HEK293T (cell line): ENCODE measurements around the gene ZNF609.

Experiments used
- CTCF ChIA-PET: fragments of 350-600 bp; formaldehyde crosslinking; extraction: SDS; loops from one replicate; lab custom pipeline; 2021; ENCODE audit warnings: antibody characterized with exemption, inconsistent platforms; lab: Yijun Ruan, JAX
- POLR2A ChIA-PET: fragments of 350-600 bp; formaldehyde crosslinking; extraction: SDS; loops from one replicate; lab custom pipeline; 2020; ENCODE audit warnings: antibody characterized with exemption, inconsistent platforms; lab: Yijun Ruan, JAX
- DNase-seq: peaks from one replicate; pipeline ENCODE4 v3.0.0; 2012; ENCODE audit warnings: mixed read lengths; ENCODE audit errors: extremely low spot score
- ARNT ChIP-seq: fragments of 450-650 bp; IDR thresholded peaks from 2 replicates; pipeline ENCODE4 v1.6.1; 2017; ENCODE audit warnings: mild to moderate bottlenecking
- BHLHE40 ChIP-seq: fragments of 450-650 bp; IDR thresholded peaks from 2 replicates; pipeline ENCODE4 v1.6.1; 2016; ENCODE audit warnings: mild to moderate bottlenecking, moderate library complexity, borderline replicate concordance
- CTBP1 ChIP-seq: fragments of 450-650 bp; IDR thresholded peaks from 2 replicates; pipeline ENCODE4 v1.6.1; 2016; ENCODE audit warnings: borderline replicate concordance
- ELF4 ChIP-seq: fragments of 450-650 bp; IDR thresholded peaks from 2 replicates; pipeline ENCODE4 v1.6.1; 2017; ENCODE audit warnings: antibody characterized with exemption
- FOXA1 ChIP-seq: fragments of 450-650 bp; IDR thresholded peaks from 2 replicates; pipeline ENCODE4 v1.6.1; 2016; ENCODE audit warnings: mild to moderate bottlenecking
- FOXK2 ChIP-seq: fragments of 450-650 bp; IDR thresholded peaks from 2 replicates; pipeline ENCODE4 v1.6.1; 2016; ENCODE audit warnings: mild to moderate bottlenecking
- FOXM1 ChIP-seq: fragments of 450-650 bp; IDR thresholded peaks from 2 replicates; pipeline ENCODE4 v1.6.1; 2017; ENCODE audit warnings: mild to moderate bottlenecking, borderline replicate concordance
- HDGF ChIP-seq: fragments of 450-650 bp; IDR thresholded peaks from 2 replicates; pipeline ENCODE4 v1.6.1; 2017; ENCODE audit warnings: antibody characterized with exemption, borderline replicate concordance
- L3MBTL2 ChIP-seq: fragments of 450-650 bp; conservative IDR thresholded peaks from 2 replicates; pipeline ENCODE4 v1.6.1; 2016; ENCODE audit warnings: mild to moderate bottlenecking
- LEF1 ChIP-seq: fragments of 450-650 bp; IDR thresholded peaks from 2 replicates; pipeline ENCODE4 v1.6.1; 2017; ENCODE audit warnings: mild to moderate bottlenecking, borderline replicate concordance
- NFRKB ChIP-seq: fragments of 450-650 bp; IDR thresholded peaks from 2 replicates; pipeline ENCODE4 v1.6.1; 2016; ENCODE audit warnings: mild to moderate bottlenecking, moderate library complexity
- SP1 ChIP-seq: fragments of 450-650 bp; IDR thresholded peaks from 2 replicates; pipeline ENCODE4 v1.6.1; 2017
- SUZ12 ChIP-seq: fragments of 450-650 bp; IDR thresholded peaks from 2 replicates; pipeline ENCODE4 v1.6.1; 2016; ENCODE audit warnings: mild to moderate bottlenecking
- TF ChIP-seq, protein P1 (sequence below): fragments of 450-650 bp; IDR thresholded peaks from 2 replicates; pipeline ENCODE4 v1.6.1; 2016

The ZNF609 gene

GRCh38 chr15:64562003-64562640 is 101.7 kb downstream of the ZNF609 start:
- TF ChIP-seq ARNT, result no peak
- TF ChIP-seq BHLHE40, result no peak
- no peak for TF ChIP-seq NFRKB
- TF ChIP-seq FOXA1, result no peak
- POLR2A ChIA-PET, result no interaction called here
- DNase-seq, result no peak
- CTCF ChIA-PET, result no interaction called here

DNA sequence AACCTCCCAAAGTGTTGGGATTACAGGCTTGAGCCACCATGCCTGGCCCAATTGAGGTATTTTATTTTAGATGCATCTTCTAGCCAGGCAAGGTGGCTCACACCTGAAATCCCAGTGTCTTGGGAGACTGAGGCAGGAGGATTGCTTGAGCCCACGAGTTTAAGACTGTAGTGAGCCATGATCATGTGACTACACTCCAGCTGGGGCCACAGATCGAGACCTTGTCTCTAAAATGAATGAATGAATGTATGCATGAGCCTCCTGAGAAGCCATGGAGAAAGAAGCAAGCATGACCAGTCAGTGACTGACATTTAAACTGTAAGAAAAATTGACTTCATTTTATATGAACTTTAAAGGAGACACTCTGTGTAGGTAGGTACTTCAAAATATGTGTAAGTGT is 105.7 kb downstream of the ZNF609 start:
- DNase-seq, result no peak
- CTCF ChIA-PET, result interaction anchor here (1.3 kb wide), 1 partner anchor 23 kb away, joined by 3 read pairs; no protein-coding TSS in a partner anchor
- no peak for TF ChIP-seq ELF4
- TF ChIP-seq SUZ12, result no peak
- no peak for TF ChIP-seq HDGF
- no peak for TF ChIP-seq FOXK2
- TF ChIP-seq FOXA1, result no peak
- TF ChIP-seq CTBP1, result no peak
- POLR2A ChIA-PET, result no interaction called here

GRCh38 chr15:64566629-64567427 is 106.5 kb downstream of the ZNF609 start:
- TF ChIP-seq, protein P1, sequence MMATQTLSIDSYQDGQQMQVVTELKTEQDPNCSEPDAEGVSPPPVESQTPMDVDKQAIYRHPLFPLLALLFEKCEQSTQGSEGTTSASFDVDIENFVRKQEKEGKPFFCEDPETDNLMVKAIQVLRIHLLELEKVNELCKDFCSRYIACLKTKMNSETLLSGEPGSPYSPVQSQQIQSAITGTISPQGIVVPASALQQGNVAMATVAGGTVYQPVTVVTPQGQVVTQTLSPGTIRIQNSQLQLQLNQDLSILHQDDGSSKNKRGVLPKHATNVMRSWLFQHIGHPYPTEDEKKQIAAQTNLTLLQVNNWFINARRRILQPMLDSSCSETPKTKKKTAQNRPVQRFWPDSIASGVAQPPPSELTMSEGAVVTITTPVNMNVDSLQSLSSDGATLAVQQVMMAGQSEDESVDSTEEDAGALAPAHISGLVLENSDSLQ, result peak; percentile 75
- no peak for TF ChIP-seq NFRKB
- ChIA-PET POLR2A (no interaction called here), CTCF (interaction anchor here (0.5 to 1.3 kb wide), 2 partner anchors 22 to 66 kb away, joined by 3 read pairs; no protein-coding TSS in a partner anchor)
- peak; percentile 6 for DNase-seq

DNA sequence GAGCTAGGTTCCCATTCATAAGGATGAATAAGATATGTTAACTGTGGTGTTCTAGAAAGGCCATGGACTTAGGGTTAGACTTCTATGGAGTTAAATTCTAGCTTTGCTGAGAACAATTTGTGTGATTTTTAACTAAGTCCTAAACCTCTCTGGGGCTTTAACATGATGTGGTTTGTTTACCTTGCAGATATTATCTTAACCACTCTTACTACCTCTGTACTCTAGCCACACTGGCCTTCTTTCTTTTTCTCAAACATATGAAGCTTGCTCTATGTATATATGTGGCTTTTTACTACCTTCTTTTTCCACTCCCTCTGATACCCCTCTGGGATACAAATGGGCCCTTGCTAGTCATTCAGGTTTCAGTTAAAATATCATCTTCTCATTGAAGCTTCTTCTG is 108.4 kb downstream of the ZNF609 start:
- ChIA-PET CTCF (no interaction called here), POLR2A (no interaction called here)
- TF ChIP-seq FOXA1 (no peak), L3MBTL2 (no peak), ELF4 (no peak)
- DNase-seq, result no peak

DNA sequence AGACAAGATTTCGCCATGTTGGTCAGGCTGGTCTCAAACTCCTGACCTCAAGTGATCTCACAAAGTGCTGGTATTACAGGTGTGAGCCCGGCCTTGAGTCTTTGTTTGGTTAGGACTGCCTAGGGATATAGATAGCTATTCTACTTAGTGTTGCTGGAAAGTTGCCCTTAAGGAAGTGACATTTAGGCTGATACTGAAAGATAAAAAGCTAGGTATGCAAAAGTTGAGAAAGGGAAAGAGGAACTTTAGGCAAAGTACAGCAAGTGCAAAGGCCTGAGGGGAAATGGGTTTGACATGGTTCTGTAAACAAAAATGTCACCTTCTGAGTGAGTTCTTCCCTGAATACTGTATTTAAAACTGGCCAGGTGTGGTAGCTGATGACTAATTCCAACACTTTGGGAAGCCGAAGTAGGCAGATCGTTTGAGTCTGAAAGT is 111.5 kb downstream of the ZNF609 start:
- ChIA-PET CTCF (no interaction called here), POLR2A (no interaction called here)
- TF ChIP-seq SUZ12, result no peak
- TF ChIP-seq FOXK2, result no peak
- TF ChIP-seq BHLHE40, result no peak
- TF ChIP-seq CTBP1, result no peak
- TF ChIP-seq, protein P1, result no peak
- TF ChIP-seq ELF4, result no peak
- no peak for TF ChIP-seq SP1
- no peak for TF ChIP-seq NFRKB
- TF ChIP-seq L3MBTL2, result no peak
- no peak for DNase-seq

DNA sequence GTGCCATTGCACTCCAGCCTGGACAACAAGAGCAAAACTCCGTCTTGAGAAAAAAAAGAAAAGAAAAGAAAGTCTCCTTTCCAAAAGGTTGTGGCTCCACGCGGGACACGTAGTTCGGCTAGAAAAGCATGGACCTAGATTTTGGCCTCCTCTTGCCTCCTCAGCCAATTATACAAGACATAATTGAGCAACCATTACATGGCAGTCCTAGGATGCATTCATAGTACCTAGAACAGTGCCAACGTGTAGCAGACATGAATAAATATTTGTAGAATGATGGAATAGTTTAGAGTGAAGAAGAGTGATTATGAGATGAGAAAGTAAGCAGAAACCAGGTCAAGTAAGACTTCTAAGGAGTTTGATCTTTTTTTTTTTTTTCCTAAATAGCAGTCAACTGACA is 112.5 kb downstream of the ZNF609 start:
- ChIA-PET POLR2A (no interaction called here), CTCF (no interaction called here)
- DNase-seq, result no peak
- no peak for TF ChIP-seq L3MBTL2
- TF ChIP-seq LEF1, result no peak
- no peak for TF ChIP-seq ELF4
- TF ChIP-seq, protein P1, result no peak
- no peak for TF ChIP-seq NFRKB
- TF ChIP-seq ARNT, result no peak
- TF ChIP-seq FOXK2, result no peak
- TF ChIP-seq BHLHE40, result no peak
- TF ChIP-seq FOXM1, result no peak
- no peak for TF ChIP-seq CTBP1
- no peak for TF ChIP-seq SUZ12
- TF ChIP-seq SP1, result no peak

- no peak for DNase-seq
- ChIA-PET CTCF (no interaction called here), POLR2A (no interaction called here)
- no peak for TF ChIP-seq CTBP1
- no peak for TF ChIP-seq ARNT
- no peak for TF ChIP-seq L3MBTL2
- TF ChIP-seq ELF4, result no peak
- TF ChIP-seq FOXM1, result no peak
- no peak for TF ChIP-seq HDGF
- no peak for TF ChIP-seq LEF1
- no peak for TF ChIP-seq NFRKB
- TF ChIP-seq FOXA1, result no peak
- no peak for TF ChIP-seq SUZ12
- TF ChIP-seq SP1, result no peak
Observed at GRCh38 chr15:64574301-64575017, 114.1 kb downstream of the ZNF609 start.
